Measurements from ENCODE around the gene ATN1.

GRCh38 chr12:6978188-6978587, 50.4 kb downstream of the ATN1 start:
- TF ChIP-seq POLR2A (IDR thresholded peaks at IDR 0.05): no peak
- TF ChIP-seq, protein P1, sequence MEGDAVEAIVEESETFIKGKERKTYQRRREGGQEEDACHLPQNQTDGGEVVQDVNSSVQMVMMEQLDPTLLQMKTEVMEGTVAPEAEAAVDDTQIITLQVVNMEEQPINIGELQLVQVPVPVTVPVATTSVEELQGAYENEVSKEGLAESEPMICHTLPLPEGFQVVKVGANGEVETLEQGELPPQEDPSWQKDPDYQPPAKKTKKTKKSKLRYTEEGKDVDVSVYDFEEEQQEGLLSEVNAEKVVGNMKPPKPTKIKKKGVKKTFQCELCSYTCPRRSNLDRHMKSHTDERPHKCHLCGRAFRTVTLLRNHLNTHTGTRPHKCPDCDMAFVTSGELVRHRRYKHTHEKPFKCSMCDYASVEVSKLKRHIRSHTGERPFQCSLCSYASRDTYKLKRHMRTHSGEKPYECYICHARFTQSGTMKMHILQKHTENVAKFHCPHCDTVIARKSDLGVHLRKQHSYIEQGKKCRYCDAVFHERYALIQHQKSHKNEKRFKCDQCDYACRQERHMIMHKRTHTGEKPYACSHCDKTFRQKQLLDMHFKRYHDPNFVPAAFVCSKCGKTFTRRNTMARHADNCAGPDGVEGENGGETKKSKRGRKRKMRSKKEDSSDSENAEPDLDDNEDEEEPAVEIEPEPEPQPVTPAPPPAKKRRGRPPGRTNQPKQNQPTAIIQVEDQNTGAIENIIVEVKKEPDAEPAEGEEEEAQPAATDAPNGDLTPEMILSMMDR (IDR thresholded peaks at IDR 0.05 in 4 of 5, conservative IDR thresholded peaks at IDR 0.05 in 1 of 5): no peak
